Mammary epithelial cell (primary cell): ENCODE results near the gene AEBP1.

Experiments used
- EZH2 ChIP-seq: IDR thresholded peaks from 2 replicates; pipeline ENCODE4 v1.6.1; 2012; ENCODE audit warnings: low read length, inconsistent platforms, borderline replicate concordance
- TF ChIP-seq, protein P1 (sequence below), 2 donors: IDR thresholded peaks in 1 of 2; conservative IDR thresholded peaks in 1 of 2; 2 replicates each; pipeline ENCODE4 v1.5.1; 2011 to 2012; ENCODE audit warnings: inconsistent platforms in 2 of 2, low read length in 2 of 2, mild to moderate bottlenecking in 2 of 2, control low read depth in 1 of 2, low read depth in 1 of 2; ENCODE audit not compliant: insufficient read depth in 1 of 2; ENCODE audit errors: extremely low read depth in 1 of 2

DNA sequence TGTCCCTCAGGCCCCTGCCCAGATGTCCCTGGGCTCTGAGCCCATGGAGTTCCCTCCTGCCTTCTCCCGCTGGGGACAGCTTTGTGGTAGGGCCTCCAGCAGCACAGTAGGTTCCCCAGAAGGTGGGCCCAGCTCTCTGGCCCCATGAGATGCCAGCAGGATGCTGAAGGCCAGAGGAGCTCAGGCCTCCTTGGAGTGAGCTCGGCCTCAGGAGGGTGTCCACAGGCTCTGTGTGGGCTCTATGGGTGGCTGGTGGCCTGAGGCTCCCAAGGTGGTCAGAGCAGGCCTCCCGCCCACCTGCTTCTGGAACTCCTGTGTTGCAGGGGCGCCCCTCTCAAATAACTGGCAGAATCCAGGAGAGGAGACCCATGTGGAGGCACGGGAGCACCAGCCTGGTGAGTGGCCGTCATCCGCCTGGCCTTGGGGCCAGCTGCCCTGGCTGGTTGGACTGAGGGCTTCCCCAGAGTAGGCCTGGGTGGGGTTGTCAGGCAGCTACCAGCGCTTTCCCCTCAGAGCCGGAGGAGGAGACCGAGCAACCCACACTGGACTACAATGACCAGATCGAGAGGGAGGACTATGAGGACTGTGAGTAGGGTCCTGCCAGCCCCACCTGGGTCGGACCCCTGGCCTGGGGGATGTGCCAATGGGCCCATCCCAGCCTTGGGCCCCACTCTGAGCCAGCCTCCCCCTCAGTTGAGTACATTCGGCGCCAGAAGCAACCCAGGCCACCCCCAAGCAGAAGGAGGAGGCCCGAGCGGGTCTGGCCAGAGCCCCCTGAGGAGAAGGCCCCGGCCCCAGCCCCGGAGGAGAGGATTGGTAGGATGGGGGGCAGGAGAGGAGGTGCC is 3.2 kb downstream of the AEBP1 start:
- TF ChIP-seq, protein P1, sequence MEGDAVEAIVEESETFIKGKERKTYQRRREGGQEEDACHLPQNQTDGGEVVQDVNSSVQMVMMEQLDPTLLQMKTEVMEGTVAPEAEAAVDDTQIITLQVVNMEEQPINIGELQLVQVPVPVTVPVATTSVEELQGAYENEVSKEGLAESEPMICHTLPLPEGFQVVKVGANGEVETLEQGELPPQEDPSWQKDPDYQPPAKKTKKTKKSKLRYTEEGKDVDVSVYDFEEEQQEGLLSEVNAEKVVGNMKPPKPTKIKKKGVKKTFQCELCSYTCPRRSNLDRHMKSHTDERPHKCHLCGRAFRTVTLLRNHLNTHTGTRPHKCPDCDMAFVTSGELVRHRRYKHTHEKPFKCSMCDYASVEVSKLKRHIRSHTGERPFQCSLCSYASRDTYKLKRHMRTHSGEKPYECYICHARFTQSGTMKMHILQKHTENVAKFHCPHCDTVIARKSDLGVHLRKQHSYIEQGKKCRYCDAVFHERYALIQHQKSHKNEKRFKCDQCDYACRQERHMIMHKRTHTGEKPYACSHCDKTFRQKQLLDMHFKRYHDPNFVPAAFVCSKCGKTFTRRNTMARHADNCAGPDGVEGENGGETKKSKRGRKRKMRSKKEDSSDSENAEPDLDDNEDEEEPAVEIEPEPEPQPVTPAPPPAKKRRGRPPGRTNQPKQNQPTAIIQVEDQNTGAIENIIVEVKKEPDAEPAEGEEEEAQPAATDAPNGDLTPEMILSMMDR (conservative IDR thresholded peaks at IDR 0.05 in 1 of 2, IDR thresholded peaks at IDR 0.05 in 1 of 2; ENCODE audit: extremely low read depth in 1 of 2, insufficient read depth in 1 of 2, low read depth in 1 of 2, low read length in 2 of 2), result no peak
- no peak for TF ChIP-seq EZH2
